Measurements from ENCODE around the gene ANKRD11. TPM values are rescaled to one million over a fixed set of nuclear protein-coding genes. Genes with fewer than 3 reads are reported as not detected.
"Not testable (repeated sequence)": the region's sequence is repeated elsewhere in the genome, so short reads cannot be mapped to it uniquely, and the experiment has no call there.

ANKRD11 gene
- total RNA-seq, 8 experiments from 2014 or later, result 22.6 to 148 (median 52.5) TPM

DNA sequence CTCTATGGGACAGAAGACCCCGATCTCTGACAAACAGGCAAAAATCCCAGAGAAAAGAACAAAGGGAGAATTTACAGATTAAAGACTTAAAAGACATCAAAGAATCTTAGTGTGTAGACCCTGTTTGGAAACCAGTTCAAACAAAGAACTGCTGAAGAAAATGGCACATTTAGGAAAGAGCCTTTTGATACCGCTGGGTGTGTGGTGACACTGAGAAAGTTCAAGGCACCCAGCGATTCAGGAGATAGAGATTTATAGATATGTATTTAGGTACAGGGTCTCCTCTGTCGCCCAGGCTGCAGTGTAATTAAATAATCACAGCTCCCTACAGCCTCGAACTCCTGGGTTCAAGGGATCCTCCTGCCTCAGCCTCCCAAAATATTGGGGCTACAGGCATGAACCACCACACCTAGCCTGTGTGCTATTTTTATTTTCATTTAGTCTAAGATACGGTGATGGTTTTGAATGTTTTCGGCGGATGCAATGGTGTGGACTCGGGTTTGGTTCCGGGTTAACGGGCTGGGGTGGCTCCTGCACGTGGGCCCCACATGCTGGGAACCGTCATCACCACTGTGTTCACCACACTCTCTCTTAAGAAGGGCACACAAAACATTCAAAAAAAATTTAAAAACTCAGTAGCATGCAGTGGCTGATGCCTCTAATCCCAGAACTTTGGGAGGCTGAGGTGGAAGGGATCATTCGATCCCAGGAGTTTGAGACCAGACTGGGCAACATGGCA, 158.8 kb downstream of the ANKRD11 start:
- peaks cover 30 to 38% of the 10 kb centered on the region in 2 donors for H3K4me1 ChIP-seq (replicated peaks in 1 of 2)
- WGBS, 10 experiments, result 78 to 100% (median 90%) methylated on average over 5 to 14 of the region's 14 CpGs; no CpG with 5 or more reads in 2 of the 10 experiments
- no peak overlapping the region for H3K27ac ChIP-seq
- ATAC-seq (replicated peaks in 6 of 8), result no peak
- no peak overlapping the region for H3K4me3 ChIP-seq
- in situ Hi-C loops (cut with MboI; ENCODE audit: low pct_unique_long_range_greater_than_20kb in 2 of 9, low sequenced_read_pairs in 9 of 9, unreplicated experiment in 9 of 9), result no loop called here

DNA sequence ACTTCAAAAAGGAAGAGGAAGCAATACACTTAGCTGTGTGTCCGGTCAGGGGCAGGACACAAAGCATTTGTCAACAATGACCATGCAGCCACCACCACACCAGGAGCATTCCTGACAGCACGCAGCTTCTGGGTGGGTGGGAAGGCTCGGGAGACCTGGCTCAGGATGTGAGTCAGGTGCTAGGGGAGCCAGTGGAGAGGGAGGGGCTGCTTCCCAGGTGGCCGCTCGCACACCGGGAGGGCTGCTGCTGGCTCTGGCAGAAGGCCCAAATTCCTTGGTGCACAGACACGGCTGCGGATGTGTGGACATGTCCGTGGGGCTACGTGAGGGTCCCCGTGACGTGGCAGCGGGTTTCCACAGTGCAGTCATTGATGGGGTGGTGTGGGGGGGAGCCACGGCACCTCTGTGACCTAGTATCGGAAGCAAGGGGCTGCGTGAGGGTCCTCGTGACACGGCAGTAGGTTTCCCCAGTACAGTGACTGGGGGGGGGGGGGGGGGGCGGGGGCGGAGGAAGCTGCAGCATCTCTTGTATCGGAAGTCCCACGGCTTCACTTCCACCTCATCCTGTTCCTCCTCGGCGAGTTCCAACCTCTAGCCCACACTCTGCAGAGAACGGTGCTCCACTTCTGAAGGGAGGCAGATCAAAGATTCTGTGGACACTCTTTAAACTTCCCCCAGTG, 160.0 kb downstream of the ANKRD11 start:
- WGBS, 10 experiments, result 36 to 100% (median 83%) methylated on average over 1 to 4 of the region's 25 CpGs; no CpG with 5 or more reads in 2 of the 10 experiments
- Histone ChIP-seq H3K4me3 (no peak overlapping the region), H3K27ac (no peak overlapping the region), H3K4me1 (replicated peaks in 1 of 2) (peaks cover 36 to 44% of the 10 kb centered on the region in 2 donors)
- ATAC-seq (replicated peaks in 6 of 8), result peak in 1 of 8 experiments; percentile 4
- in situ Hi-C loops (cut with MboI; ENCODE audit: low pct_unique_long_range_greater_than_20kb in 2 of 9, low sequenced_read_pairs in 9 of 9, unreplicated experiment in 9 of 9), result no loop called here

DNA sequence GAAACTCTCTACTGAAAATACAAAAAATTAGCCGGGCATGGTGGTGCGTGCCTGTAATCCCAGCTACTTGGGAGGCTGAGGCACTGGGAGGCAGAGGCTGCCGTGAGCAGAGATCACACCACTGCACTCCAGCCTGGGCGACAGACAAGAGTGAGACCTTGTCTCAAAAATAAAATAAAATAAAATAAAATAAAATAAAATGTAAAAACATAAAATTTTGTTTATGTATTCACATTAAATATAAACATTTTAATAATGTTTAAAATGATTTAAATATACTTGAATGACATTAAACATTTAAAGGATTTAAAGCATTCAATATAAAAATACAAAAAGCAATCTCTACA, 160.6 kb downstream of the ANKRD11 start:
- in situ Hi-C loops (cut with MboI; ENCODE audit: low pct_unique_long_range_greater_than_20kb in 2 of 9, low sequenced_read_pairs in 9 of 9, unreplicated experiment in 9 of 9); ATAC-seq (replicated peaks in 6 of 8); H3K4me3 ChIP-seq; H3K27ac ChIP-seq: not testable (repeated sequence)
- H3K4me1 ChIP-seq (replicated peaks in 1 of 2), result peaks cover 38 to 40% of the 10 kb centered on the region in 2 donors
- WGBS, 10 experiments, result 81 to 100% (median 97%) methylated on average over 2 to 4 of the region's 4 CpGs; no CpG with 5 or more reads in 1 of the 10 experiments

DNA sequence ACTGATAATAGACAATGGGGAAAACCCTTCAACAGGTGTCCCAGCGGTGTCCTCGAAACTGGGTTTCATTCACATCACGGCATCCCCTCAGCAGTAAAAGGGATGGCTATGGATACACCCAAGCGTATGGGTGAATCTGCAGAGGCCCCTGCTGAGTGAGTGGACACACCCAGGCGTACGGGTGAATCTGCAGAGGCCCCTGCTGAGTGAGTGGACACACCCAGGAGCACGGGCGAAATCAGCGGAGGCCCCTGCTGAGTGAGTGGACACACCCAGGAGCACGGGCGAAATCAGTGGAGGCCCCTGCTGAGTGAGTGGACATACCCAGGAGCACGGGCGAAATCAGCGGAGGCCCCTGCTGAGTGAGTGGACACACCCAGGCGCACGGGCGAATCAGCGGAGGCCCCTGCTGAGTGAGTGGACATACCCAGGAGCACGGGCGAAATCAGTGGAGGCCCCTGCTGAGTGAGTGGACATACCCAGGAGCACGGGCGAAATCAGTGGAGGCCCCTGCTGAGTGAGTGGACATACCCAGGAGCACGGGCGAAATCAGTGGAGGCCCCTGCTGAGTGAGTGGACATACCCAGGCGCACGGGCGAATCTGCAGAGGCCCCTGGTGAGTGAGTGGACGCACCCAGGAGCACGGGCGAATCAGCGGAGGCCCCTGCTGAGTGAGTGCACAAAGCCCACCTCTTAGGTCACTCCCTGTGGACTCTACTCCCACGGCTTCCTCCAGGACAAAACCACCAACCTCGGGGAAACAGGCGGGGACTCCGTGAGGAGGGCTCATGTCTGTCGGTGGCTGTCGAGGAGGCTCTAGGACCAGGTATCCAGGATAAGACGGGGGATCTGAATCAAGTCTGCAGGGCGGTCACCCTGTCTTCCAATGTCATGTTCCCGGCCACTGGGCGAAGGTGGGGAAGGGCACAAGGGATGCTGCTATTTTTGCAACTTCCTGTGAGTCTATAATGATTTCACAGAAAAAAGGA, 161.7 kb downstream of the ANKRD11 start:
- H3K4me1 ChIP-seq (replicated peaks in 1 of 2), result peaks cover 36% of the 10 kb centered on the region in 2 donors
- WGBS, 10 experiments, result 58 to 100% (median 96%) methylated on average over 1 to 4 of the region's 41 CpGs; no CpG with 5 or more reads in 6 of the 10 experiments
- H3K4me3 ChIP-seq; in situ Hi-C loops (cut with MboI; ENCODE audit: low pct_unique_long_range_greater_than_20kb in 2 of 9, low sequenced_read_pairs in 9 of 9, unreplicated experiment in 9 of 9); H3K27ac ChIP-seq: not testable (repeated sequence)
- ATAC-seq (replicated peaks in 6 of 8), result peak in 2 of 8 experiments; percentile 25 to 44

DNA sequence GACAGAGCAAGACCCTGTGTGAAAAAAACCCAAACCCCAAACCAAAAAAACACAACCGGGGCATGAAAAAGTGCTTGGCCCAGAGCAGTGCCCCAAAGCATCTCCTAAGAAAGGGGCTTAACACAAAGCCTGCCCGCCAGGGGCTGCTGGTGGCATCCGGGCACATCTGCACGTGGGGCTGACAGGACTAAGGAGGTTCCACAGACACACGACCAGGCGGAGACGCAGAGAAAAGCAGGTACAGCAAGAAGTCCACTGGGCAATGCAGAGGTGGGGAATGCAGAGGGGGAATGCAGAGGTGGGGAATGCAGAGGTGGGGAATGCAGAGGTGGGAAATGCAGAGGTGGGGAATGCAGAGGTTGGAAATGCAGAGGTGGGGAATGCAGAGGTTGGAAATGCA, 163.6 kb downstream of the ANKRD11 start:
- H3K4me3 ChIP-seq, result no peak overlapping the region
- H3K4me1 ChIP-seq (replicated peaks in 1 of 2), result peaks cover 39 to 43% of the 10 kb centered on the region in 2 donors
- ATAC-seq (replicated peaks in 6 of 8), result no peak
- WGBS, 10 experiments, result no CpG with 5 or more reads among the region's 7 CpGs
- in situ Hi-C loops (cut with MboI; ENCODE audit: low pct_unique_long_range_greater_than_20kb in 2 of 9, low sequenced_read_pairs in 9 of 9, unreplicated experiment in 9 of 9), result no loop called here
- peak overlapping the region in 1 of 2 donors; percentile 74 for H3K27ac ChIP-seq

DNA sequence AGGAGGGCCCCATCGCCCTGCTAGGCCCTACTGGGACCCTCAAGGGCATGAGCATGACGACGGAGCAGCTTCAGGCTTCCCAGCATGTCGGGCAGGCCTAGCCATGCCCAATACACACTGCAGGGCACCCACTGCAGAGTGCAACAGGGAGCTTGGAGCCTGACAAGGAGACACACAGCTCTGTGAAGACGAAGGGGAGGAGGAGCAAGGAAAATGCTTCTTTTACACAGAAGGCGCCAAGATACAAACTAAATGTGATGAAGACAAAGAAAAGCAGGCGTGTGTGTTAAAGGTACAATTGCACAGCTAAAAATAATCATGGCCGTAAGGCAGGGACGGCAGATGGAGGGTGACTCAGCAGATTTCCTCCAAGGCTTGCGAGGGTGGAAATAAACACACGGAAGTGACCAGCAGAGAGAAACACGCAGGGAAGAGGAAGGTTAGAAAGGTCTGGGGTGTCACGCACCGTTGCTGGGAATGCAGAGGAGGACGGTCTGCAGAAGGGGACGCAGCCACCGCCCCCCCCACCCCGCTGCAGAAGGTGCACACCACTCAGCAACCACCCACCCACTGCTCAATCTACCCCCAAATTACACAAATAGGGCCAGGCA, 164.4 kb downstream of the ANKRD11 start:
- in situ Hi-C loops (cut with MboI; ENCODE audit: low pct_unique_long_range_greater_than_20kb in 2 of 9, low sequenced_read_pairs in 9 of 9, unreplicated experiment in 9 of 9), result no loop called here
- WGBS, 10 experiments, result 0 to 83% (median 45%) methylated on average over 1 to 10 of the region's 18 CpGs; no CpG with 5 or more reads in 2 of the 10 experiments
- H3K4me3 ChIP-seq, result no peak overlapping the region
- peak overlapping the region; percentile 39 to 74 for H3K27ac ChIP-seq
- peaks cover 41 to 49% of the 10 kb centered on the region in 2 donors for H3K4me1 ChIP-seq (replicated peaks in 1 of 2)
- ATAC-seq (replicated peaks in 6 of 8), result peak; percentile 50 to 72 (median 67)

DNA sequence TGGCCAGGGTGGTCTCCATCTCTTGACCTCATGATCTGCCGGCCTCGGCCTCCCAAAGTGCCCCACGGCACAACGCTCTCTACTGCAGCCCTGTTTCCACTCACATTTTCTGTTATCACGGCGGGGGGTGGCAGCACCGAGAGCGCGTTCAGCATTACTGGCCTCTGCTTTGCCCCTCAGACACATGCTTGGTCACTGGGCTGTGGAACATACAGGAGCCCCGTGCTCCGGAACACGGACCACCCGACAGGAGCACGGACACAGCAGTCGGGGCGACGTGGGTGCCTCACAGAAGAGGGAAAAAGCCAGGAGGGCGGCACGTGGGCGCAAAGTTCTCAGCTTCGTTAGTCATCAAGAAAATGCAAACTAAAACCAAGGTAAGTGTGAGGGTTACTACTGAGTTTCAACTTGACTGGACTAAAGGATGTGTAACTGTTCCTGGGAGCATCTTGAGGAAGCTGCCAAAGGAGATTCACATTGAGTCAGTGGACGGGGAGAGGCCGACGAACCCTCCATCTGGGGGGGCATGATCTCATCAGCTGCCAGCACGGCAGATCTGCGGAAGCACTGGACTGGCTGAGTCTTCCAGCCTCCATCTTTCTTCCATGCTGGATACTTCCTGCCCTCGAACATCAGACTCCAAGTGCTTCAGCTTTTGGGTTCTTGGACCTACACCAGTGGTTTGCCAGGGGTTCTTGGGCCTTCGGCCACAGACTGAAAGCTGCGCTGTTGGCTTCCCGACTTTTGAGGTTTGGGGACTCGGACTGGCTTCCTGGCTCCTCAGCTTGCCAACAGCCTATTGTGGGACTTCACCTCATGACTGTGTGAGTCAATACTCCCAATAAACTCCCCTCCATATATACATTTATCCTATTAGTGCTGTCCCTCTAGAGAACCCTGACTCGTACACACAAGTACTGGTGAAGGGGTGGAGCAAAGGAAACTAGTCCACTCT, 166.0 kb downstream of the ANKRD11 start:
- Histone ChIP-seq H3K4me1 (replicated peaks in 1 of 2) (peaks cover 58 to 65% of the 10 kb centered on the region in 2 donors), H3K27ac (peak overlapping the region in 1 of 2 donors; percentile 74), H3K4me3 (no peak overlapping the region)
- no peak for ATAC-seq (replicated peaks in 6 of 8)
- WGBS, 10 experiments, result 57 to 97% (median 88%) methylated on average over 2 to 26 of the region's 32 CpGs; no CpG with 5 or more reads in 2 of the 10 experiments
- in situ Hi-C loops (cut with MboI; ENCODE audit: low pct_unique_long_range_greater_than_20kb in 2 of 9, low sequenced_read_pairs in 9 of 9, unreplicated experiment in 9 of 9), result no loop called here

DNA sequence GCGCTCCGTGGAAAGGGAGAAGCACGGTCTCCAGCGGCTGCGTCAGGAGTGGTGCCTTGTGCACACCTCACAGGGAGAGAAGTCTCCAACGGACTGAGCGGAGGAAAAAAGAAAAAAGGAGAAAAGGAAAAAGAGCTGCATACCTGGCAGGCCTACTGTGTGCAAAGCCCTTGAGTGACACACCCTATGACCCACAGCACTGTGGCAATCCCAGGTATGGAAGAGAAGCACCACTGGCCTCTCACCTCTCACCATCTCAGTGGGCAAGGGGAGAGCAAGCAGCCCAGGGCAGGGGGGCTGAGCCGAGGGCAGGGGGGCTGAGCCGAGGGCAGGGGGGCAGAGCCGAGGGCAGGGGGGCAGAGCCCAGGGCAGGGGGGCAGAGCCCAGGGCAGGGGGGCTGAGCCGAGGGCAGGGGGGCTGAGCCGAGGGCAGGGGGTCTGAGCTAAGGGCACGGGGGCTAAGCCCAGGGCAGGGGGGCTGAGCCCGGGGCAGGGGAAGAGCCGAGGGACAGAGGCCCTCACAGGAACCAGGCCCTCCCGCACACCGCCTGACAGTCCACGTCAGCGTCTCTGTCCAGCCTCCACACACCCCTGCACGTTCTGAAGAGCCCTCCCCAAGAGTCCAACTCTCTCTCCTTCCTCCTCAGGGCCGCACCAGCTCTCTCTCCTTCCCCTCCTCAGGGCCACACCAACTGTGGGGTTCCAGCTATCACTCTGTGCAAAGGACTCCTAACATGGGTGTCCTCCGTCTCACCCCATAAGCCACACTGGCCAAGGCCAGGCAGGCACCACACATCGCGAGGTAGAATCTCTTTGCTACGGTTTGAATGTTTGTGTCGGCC, 167.0 kb downstream of the ANKRD11 start:
- WGBS, 10 experiments, result 78 to 100% (median 95%) methylated on average over 1 to 4 of the region's 26 CpGs; no CpG with 5 or more reads in 4 of the 10 experiments
- no peak overlapping the region for H3K4me3 ChIP-seq
- peak overlapping the region in 1 of 2 donors; percentile 58 for H3K27ac ChIP-seq
- in situ Hi-C loops (cut with MboI; ENCODE audit: low pct_unique_long_range_greater_than_20kb in 2 of 9, low sequenced_read_pairs in 9 of 9, unreplicated experiment in 9 of 9), result no loop called here
- no peak for ATAC-seq (replicated peaks in 6 of 8)
- H3K4me1 ChIP-seq (replicated peaks in 1 of 2), result peaks cover 60 to 67% of the 10 kb centered on the region in 2 donors

DNA sequence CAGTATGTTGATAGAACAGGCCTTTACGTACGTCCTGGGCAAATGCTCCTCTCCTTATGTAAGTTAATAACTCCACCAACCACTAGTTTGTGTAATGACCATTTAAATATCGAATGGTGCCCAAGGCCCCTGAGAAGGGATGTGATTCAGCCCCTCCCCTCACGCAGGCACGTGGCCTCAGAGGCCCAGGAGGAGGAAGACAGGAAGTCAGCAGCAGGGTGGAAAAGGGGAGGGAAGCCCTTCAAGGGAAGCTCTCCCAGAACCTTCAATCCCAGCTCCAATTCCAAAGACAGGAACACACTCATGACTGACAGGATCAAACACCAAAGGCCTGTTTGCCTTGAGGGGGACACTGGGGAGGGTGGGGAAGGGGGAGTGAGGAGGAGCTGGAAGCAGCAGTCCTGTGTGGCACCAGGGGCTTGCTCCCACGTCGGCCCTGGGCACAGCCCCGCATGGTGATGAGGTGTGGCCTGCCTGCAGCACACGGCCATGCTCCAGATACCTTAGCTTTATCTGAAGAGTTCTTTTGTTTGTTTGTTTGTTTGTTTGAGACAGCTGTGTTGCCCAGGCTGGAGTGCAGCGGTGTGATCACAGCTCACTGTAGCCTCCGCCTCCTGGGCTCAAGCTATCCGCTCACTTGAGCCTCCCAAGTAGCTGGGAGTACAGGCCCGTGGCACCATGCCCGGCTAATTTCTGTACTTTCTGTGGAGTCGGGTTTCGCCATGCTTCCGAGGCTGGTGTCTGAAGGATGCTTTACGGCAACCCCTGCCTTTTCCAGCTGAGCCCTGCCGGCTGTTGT, 167.8 kb downstream of the ANKRD11 start:
- Histone ChIP-seq H3K27ac (peak overlapping the region in 1 of 2 donors; percentile 58), H3K4me3 (no peak overlapping the region), H3K4me1 (replicated peaks in 1 of 2) (peaks cover 60 to 67% of the 10 kb centered on the region in 2 donors)
- 10 to 40% (median 30%) methylated on average over 1 to 5 of the region's 19 CpGs; no CpG with 5 or more reads in 1 of the 10 experiments for WGBS, 10 experiments
- peak; percentile 10 to 67 (median 26) for ATAC-seq (replicated peaks in 6 of 8)
- in situ Hi-C loops (cut with MboI; ENCODE audit: low pct_unique_long_range_greater_than_20kb in 2 of 9, low sequenced_read_pairs in 9 of 9, unreplicated experiment in 9 of 9), result no loop called here

DNA sequence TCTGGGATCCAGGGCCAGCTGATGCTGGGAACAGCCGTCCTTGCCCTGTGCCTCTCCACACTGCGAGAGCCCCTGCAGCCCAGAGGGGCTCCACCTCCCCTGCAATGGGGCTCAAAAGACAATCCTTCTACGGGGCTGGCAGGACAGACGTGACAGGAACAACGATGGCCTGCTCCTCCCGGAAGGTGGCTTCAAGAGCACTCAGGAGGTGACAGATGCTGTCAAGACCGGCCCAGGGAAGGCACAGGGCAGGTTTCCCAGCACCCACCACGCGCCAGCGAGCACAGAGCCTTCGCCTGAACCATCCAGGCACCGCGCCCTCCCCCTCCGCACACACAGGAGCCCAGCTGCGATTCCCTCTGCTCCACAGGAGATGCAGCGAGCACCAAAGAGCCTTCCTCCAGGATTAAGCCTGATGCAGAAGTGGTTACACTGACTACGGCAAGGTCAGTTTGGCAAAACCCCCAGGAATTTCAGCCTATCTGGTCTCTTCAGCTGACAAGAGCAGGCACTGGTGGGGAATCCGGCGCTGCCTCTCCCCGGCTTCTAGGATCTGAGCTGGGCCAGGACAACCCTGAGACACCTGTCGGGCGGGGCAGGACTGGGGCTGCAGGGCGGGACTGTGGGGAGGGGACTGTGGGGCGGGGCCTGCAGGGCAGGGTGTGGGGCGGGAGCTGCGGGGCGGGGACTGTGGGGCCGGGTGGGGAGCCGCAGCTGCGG, 169.4 kb downstream of the ANKRD11 start:
- WGBS, 10 experiments, result 42 to 100% (median 60%) methylated on average over 1 to 4 of the region's 30 CpGs; no CpG with 5 or more reads in 7 of the 10 experiments
- H3K4me3 ChIP-seq, result no peak overlapping the region
- in situ Hi-C loops (cut with MboI; ENCODE audit: low pct_unique_long_range_greater_than_20kb in 2 of 9, low sequenced_read_pairs in 9 of 9, unreplicated experiment in 9 of 9), result no loop called here
- ATAC-seq (replicated peaks in 6 of 8), result peak in 7 of 8 experiments; percentile 4 to 76 (median 65)
- peaks cover 49 to 56% of the 10 kb centered on the region in 2 donors for H3K4me1 ChIP-seq (replicated peaks in 1 of 2)
- peak overlapping the region; percentile 20 to 44 for H3K27ac ChIP-seq

Data from motor neuron (in vitro differentiated cells).